Neural cell (in vitro differentiated cells): Measurements from ENCODE around the gene TBC1D22B.

Source experiments
- EP300 ChIP-seq: fragments of 450-650 bp; conservative IDR thresholded peaks from 2 replicates; pipeline ENCODE4 v1.6.1; 2014; ENCODE audit warnings: antibody characterized with exemption, mild to moderate bottlenecking, moderate library complexity; ENCODE audit not compliant: poor library complexity, severe bottlenecking
- EZH2 ChIP-seq: fragments of 200-600, 300-800 bp; shearing (Covaris generic), sonication (generic); IDR thresholded peaks from 2 replicates; pipeline ENCODE4 v1.6.1; 2014; ENCODE audit warnings: antibody characterized with exemption, low read length, borderline replicate concordance, mild to moderate bottlenecking; ENCODE audit not compliant: insufficient read depth, poor library complexity, severe bottlenecking
- MXI1 ChIP-seq: fragments of 450-650 bp; conservative IDR thresholded peaks from 2 replicates; pipeline ENCODE4 v1.6.1; 2014; ENCODE audit warnings: antibody characterized with exemption, mild to moderate bottlenecking; ENCODE audit not compliant: poor library complexity, severe bottlenecking
- RAD21 ChIP-seq: fragments of 450-650 bp; conservative IDR thresholded peaks from 2 replicates; pipeline ENCODE4 v1.6.1; 2014; ENCODE audit warnings: antibody characterized with exemption, mild to moderate bottlenecking, moderate library complexity
- TF ChIP-seq, protein P1 (sequence below): fragments of 450-650 bp; IDR thresholded peaks from 2 replicates; pipeline ENCODE4 v1.5.1; 2014; ENCODE audit warnings: antibody characterized with exemption, mild to moderate bottlenecking, moderate library complexity; ENCODE audit not compliant: poor library complexity, severe bottlenecking

DNA sequence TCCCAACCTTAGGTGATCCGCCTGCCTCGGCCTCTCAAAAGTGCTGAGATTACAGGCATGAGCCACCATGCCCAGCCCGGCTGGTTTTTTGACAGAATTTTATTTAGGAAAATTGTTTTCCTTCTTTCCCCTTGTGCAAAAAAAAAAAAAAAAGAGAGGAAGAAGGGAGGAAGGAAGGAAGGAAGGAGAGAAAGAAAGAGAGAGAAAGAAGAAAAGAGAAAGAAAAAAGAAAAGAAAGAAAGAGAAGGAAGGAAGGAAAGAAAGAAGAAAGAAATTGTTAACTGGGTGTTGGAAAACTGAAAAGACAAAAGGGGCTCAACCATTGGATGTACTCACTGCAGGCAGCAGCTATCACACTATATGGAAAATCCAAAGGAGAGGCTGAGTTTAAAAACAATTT, 94.8 kb downstream of the TBC1D22B start:
- TF ChIP-seq, protein P1, sequence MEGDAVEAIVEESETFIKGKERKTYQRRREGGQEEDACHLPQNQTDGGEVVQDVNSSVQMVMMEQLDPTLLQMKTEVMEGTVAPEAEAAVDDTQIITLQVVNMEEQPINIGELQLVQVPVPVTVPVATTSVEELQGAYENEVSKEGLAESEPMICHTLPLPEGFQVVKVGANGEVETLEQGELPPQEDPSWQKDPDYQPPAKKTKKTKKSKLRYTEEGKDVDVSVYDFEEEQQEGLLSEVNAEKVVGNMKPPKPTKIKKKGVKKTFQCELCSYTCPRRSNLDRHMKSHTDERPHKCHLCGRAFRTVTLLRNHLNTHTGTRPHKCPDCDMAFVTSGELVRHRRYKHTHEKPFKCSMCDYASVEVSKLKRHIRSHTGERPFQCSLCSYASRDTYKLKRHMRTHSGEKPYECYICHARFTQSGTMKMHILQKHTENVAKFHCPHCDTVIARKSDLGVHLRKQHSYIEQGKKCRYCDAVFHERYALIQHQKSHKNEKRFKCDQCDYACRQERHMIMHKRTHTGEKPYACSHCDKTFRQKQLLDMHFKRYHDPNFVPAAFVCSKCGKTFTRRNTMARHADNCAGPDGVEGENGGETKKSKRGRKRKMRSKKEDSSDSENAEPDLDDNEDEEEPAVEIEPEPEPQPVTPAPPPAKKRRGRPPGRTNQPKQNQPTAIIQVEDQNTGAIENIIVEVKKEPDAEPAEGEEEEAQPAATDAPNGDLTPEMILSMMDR, result no peak
- TF ChIP-seq RAD21, result no peak
- no peak for TF ChIP-seq MXI1
- no peak for TF ChIP-seq EZH2
- TF ChIP-seq EP300, result no peak
